ENCODE measurements around the gene MIA3.

GRCh38 chr1:222601257-222601656, 16.6 kb upstream of the MIA3 start:
- TF ChIP-seq POLR2AphosphoS5 (IDR thresholded peaks at IDR 0.05) = no peak
- TF ChIP-seq CTCF (IDR thresholded peaks at IDR 0.05; ENCODE audit: poor library complexity, severe bottlenecking) = no peak
- TF ChIP-seq MXI1 (conservative IDR thresholded peaks at IDR 0.05; ENCODE audit: poor library complexity, severe bottlenecking) = no peak
- no peak for TF ChIP-seq EZH2 (IDR thresholded peaks at IDR 0.05; ENCODE audit: borderline replicate concordance, insufficient read depth, low read length, poor library complexity, severe bottlenecking)
- no peak for TF ChIP-seq SMC3 (conservative IDR thresholded peaks at IDR 0.05; ENCODE audit: poor library complexity)
- TF ChIP-seq RAD21 (conservative IDR thresholded peaks at IDR 0.05) = no peak
- TF ChIP-seq REST (IDR thresholded peaks at IDR 0.05; ENCODE audit: borderline replicate concordance) = no peak

Data from neural cell (in vitro differentiated cells).